GM12873 (cell line): ENCODE measurements around the gene TEFM.

Experiments
- CTCF ChIP-seq: IDR thresholded peaks from 2 replicates; pipeline ENCODE4 v1.5.1; 2012; ENCODE audit warnings: low read depth, mild to moderate bottlenecking, moderate library complexity, low read length, control low read depth; ENCODE audit not compliant: insufficient read depth; ENCODE audit errors: missing control alignments

TEFM gene

GRCh38 chr17:30926516-30926915, 20.5 kb upstream of the TEFM start:
- TF ChIP-seq CTCF, result no peak

GRCh38 chr17:30924341-30924740, 18.3 kb upstream of the TEFM start:
- TF ChIP-seq CTCF, result no peak

- no peak for TF ChIP-seq CTCF
Measured at GRCh38 chr17:30922235-30923030, 16.4 kb upstream of the TEFM start.

- TF ChIP-seq CTCF, result no peak
Measured at GRCh38 chr17:30921544-30922196, 15.6 kb upstream of the TEFM start, which contains the start of gene ADAP2. TSS of gene ADAP2 (plus strand) at chr17:30921945. CDS start at chr17:30922015, 70 bp downstream.

- TF ChIP-seq CTCF, result no peak
Measured at GRCh38 chr17:30920683-30921543, 14.9 kb upstream of the TEFM start.

- TF ChIP-seq CTCF, result no peak
Measured at GRCh38 chr17:30920282-30920681, 14.2 kb upstream of the TEFM start.

- TF ChIP-seq CTCF, result no peak
Measured at GRCh38 chr17:30917050-30917449, 11.0 kb upstream of the TEFM start.
